ENCODE results near the gene FTSJ1.
A peak's percentile ranks its signal among the peaks of the same experiment; 100 is the strongest.

The FTSJ1 gene

GRCh38 chrX:48505481-48505880 lies 29.5 kb downstream of the FTSJ1 start:
- H3K4me3 ChIP-seq (IDR thresholded peaks at IDR 0.05; ENCODE audit: insufficient read depth, low read depth, low read length) = no peak overlapping the region
- no peaks in the 10 kb centered on the region for H3K36me3 ChIP-seq (ENCODE audit: insufficient read depth)
- H3K9ac ChIP-seq = no peak overlapping the region
- H3K4me2 ChIP-seq = no peak overlapping the region
- H3K27ac ChIP-seq = no peak overlapping the region
- H3K79me2 ChIP-seq (ENCODE audit: insufficient read depth, low read depth) = no peaks in the 10 kb centered on the region
- no peak for TF ChIP-seq CTCF (conservative IDR thresholded peaks at IDR 0.05; ENCODE audit: low read depth, low read length)
- H4K20me1 ChIP-seq (ENCODE audit: insufficient read depth) = no peaks in the 10 kb centered on the region
- H3K4me1 ChIP-seq (ENCODE audit: low read depth, poor library complexity, severe bottlenecking) = peaks cover 3% of the 10 kb centered on the region
- H2AFZ ChIP-seq (ENCODE audit: low read depth) = no peak overlapping the region
- no peaks in the 10 kb centered on the region for H3K27me3 ChIP-seq (ENCODE audit: insufficient read depth, low read depth)

DNA sequence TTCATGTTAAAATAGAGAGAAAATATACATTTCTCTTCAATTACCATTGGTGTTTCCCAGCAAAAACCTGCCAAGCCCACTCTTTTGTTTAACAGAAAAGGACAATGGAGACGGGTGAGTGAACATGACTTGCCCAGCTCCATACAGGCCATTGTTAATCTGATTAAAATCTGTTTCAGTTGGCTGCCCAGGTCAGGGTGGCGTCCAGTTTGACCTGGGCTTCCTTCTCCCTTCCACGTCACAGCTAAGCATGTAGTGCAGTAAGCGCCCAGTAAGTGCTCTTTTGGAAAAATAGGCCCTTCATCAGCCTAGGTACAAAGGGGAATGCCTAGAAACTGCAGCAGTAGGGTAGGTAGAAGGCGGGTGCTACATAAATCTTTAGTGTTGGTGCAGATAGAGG lies 31.2 kb downstream of the FTSJ1 start:
- Histone ChIP-seq H3K4me3 (IDR thresholded peaks at IDR 0.05; ENCODE audit: insufficient read depth, low read depth, low read length) (no peak overlapping the region), H3K9ac (no peak overlapping the region), H3K27me3 (ENCODE audit: insufficient read depth, low read depth) (no peaks in the 10 kb centered on the region), H2AFZ (ENCODE audit: low read depth) (no peak overlapping the region), H4K20me1 (ENCODE audit: insufficient read depth) (no peaks in the 10 kb centered on the region), H3K4me2 (no peak overlapping the region), H3K4me1 (ENCODE audit: low read depth, poor library complexity, severe bottlenecking) (peaks cover 3% of the 10 kb centered on the region), H3K79me2 (ENCODE audit: insufficient read depth, low read depth) (no peaks in the 10 kb centered on the region), H3K27ac (no peak overlapping the region), H3K36me3 (ENCODE audit: insufficient read depth) (no peaks in the 10 kb centered on the region)
- TF ChIP-seq CTCF (conservative IDR thresholded peaks at IDR 0.05; ENCODE audit: low read depth, low read length) = no peak

- peak within 1 kb of the TSS; percentile 78 for H2AFZ ChIP-seq (ENCODE audit: low read depth)
- H3K4me3 ChIP-seq (IDR thresholded peaks at IDR 0.05; ENCODE audit: insufficient read depth, low read depth, low read length) = peak within 1 kb of the TSS; percentile 38
- no peaks in the 10 kb centered on the region for H3K36me3 ChIP-seq (ENCODE audit: insufficient read depth)
- H3K4me2 ChIP-seq = peak within 1 kb of the TSS; percentile 48
- no peaks in the 10 kb centered on the region for H4K20me1 ChIP-seq (ENCODE audit: insufficient read depth)
- no peak within 1 kb of the TSS for H3K27ac ChIP-seq
- no peak for TF ChIP-seq CTCF (conservative IDR thresholded peaks at IDR 0.05; ENCODE audit: low read depth, low read length)
- no peaks in the 10 kb centered on the region for H3K27me3 ChIP-seq (ENCODE audit: insufficient read depth, low read depth)
- no peaks in the 10 kb centered on the region for H3K79me2 ChIP-seq (ENCODE audit: insufficient read depth, low read depth)
- H3K4me1 ChIP-seq (ENCODE audit: low read depth, poor library complexity, severe bottlenecking) = peaks cover 3% of the 10 kb centered on the region
- peak within 1 kb of the TSS; percentile 37; the same call in 1 of the 2 replicates for H3K9ac ChIP-seq
Observed at GRCh38 chrX:48508400-48509244, 32.6 kb downstream of the FTSJ1 start, which contains the start of gene PORCN. TSS of gene PORCN (plus strand) at chrX:48508992. CDS start at chrX:48509821, 829 bp downstream.

DNA sequence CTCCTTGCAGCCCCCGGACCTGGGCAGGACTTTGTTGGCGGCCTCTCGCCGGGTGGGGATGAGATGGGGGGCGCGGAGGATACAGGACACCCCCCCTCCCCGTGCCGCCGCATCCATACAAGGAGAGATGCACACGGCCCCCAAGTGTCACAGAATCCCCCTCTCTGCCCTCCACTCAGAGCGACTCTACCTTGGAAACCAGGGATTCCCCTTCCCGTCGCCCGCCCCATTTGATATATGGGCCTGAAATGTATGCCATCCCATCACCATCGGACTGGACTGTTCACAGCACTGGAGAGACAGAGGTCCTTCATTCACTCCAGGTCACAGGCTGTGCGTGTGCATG lies 33.2 kb downstream of the FTSJ1 start:
- Histone ChIP-seq H3K4me2 (peak overlapping the region; percentile 48; the same call in 1 of the 2 replicates), H3K36me3 (ENCODE audit: insufficient read depth) (no peaks in the 10 kb centered on the region), H3K4me3 (IDR thresholded peaks at IDR 0.05; ENCODE audit: insufficient read depth, low read depth, low read length) (peak overlapping the region; percentile 38), H3K4me1 (ENCODE audit: low read depth, poor library complexity, severe bottlenecking) (peaks cover 3% of the 10 kb centered on the region), H2AFZ (ENCODE audit: low read depth) (peak overlapping the region; percentile 78; the same call in 1 of the 2 replicates), H3K9ac (peak overlapping the region; percentile 37; the same call in 1 of the 2 replicates), H4K20me1 (ENCODE audit: insufficient read depth) (no peaks in the 10 kb centered on the region), H3K79me2 (ENCODE audit: insufficient read depth, low read depth) (no peaks in the 10 kb centered on the region), H3K27me3 (ENCODE audit: insufficient read depth, low read depth) (no peaks in the 10 kb centered on the region), H3K27ac (no peak overlapping the region)
- TF ChIP-seq CTCF (conservative IDR thresholded peaks at IDR 0.05; ENCODE audit: low read depth, low read length) = no peak

All from KMS-11 (cell line).